Thyroid gland (tissue), 4 donors: ENCODE results near the gene CTXND1. TPM values are rescaled to one million over a fixed set of nuclear protein-coding genes. Genes with fewer than 3 reads are reported as not detected.

Experiments used
- DNase-seq, 2 donors: peaks; one replicate each; pipeline ENCODE4 v3.0.0-alpha.2; 2019
- H3K27ac ChIP-seq, 3 donors: fragments of 200-600 bp; sonication (generic); 1 replicate in 2 of 3; 2 replicates in 1 of 3; pipeline ENCODE4 v1.5.1; 2016 to 2019; ENCODE audit warnings: mild to moderate bottlenecking in 1 of 3, moderate library complexity in 1 of 3
- H3K27me3 ChIP-seq: fragments of 200-600 bp; sonication (generic); one replicate; pipeline ENCODE4 v1.5.1; 2019
- H3K36me3 ChIP-seq, 2 donors: fragments of 200-600 bp; sonication (generic); one replicate each; pipeline ENCODE4 v1.5.1; 2016 to 2019
- H3K4me1 ChIP-seq, 2 donors: fragments of 200-600 bp; sonication (generic); one replicate each; pipeline ENCODE4 v1.5.1; 2017 to 2019
- H3K4me3 ChIP-seq, 3 donors: fragments of 200-600 bp; sonication (generic); replicated peaks in 1 of 3; 1 replicate in 2 of 3; 2 replicates in 1 of 3; pipeline ENCODE4 v1.5.1; 2016; ENCODE audit warnings: mild to moderate bottlenecking in 1 of 3
- H3K9me3 ChIP-seq: fragments of 200-600 bp; sonication (generic); one replicate; pipeline ENCODE4 v1.5.1; 2017
- CTCF ChIP-seq, 6 experiments: fragments of 200-600 bp in 3 of 6; fragments of 450-650 bp in 3 of 6; sonication (generic) in 3 of 6; IDR thresholded peaks; one replicate each; pipeline ENCODE4 v1.5.1; 2016 to 2019; ENCODE audit warnings: antibody characterized with exemption in 6 of 6, mild to moderate bottlenecking in 2 of 6, inconsistent platforms in 1 of 6, moderate library complexity in 1 of 6
- POLR2A ChIP-seq, 2 donors: fragments of 450-650 bp; IDR thresholded peaks; one replicate each; pipeline ENCODE4 v1.6.1; 2017; ENCODE audit warnings: antibody characterized with exemption in 2 of 2, mild to moderate bottlenecking in 2 of 2, moderate library complexity in 1 of 2
- WGBS, 2 donors: methylation state at CpG; one replicate each; pipeline ENCODE4 v1.1.5; 2017; 5-methylcytosine and 5-hydroxymethylcytosine counted together
- intact Hi-C: fragments of 100-400 bp; cut with DNase I; formaldehyde crosslinking; loops from one replicate; pipeline ENCODE4 v1.15.1; 2023
- total RNA-seq, 4 donors: library from RNA; depleted of rRNA; stranded (reverse); fragments of >200 nt; gene quantifications; one replicate each; pipeline ENCODE4 v1.2.3, GENCODE V29; 2016

CTXND1 gene
- total RNA-seq, 4 donors from 2014 or later = 0.13 to 0.27 (median 0.24) TPM; not detected in 1

GRCh38 chr15:80268101-80268500 lies 16.1 kb upstream of the CTXND1 start:
- WGBS, 2 donors = 82 to 85% methylated on average over 7 of the region's 7 CpGs

GRCh38 chr15:80267658-80268057 lies 15.6 kb upstream of the CTXND1 start:
- Histone ChIP-seq H3K4me1 (no peaks in the 10 kb centered on the region), H3K4me3 (no peak overlapping the region), H3K36me3 (no peaks in the 10 kb centered on the region), H3K27me3 (no peaks in the 10 kb centered on the region), H3K27ac (no peak overlapping the region), H3K9me3 (no peaks in the 10 kb centered on the region)
- intact Hi-C loops = no loop called here
- no peak for TF ChIP-seq POLR2A (IDR thresholded peaks at IDR 0.05)
- TF ChIP-seq CTCF (IDR thresholded peaks at IDR 0.05) = no peak
- WGBS, 2 donors = 69 to 75% methylated on average over 3 of the region's 3 CpGs
- DNase-seq = no peak

More at GRCh38 chr15:80268101-80268500, 16.1 kb upstream of the CTXND1 start:
- TF ChIP-seq CTCF (IDR thresholded peaks at IDR 0.05) (no peak), POLR2A (IDR thresholded peaks at IDR 0.05) (no peak)
- no peak overlapping the region for H3K27ac ChIP-seq
- no peaks in the 10 kb centered on the region for H3K9me3 ChIP-seq
- no peaks in the 10 kb centered on the region for H3K4me1 ChIP-seq
- H3K4me3 ChIP-seq = no peak overlapping the region
- H3K27me3 ChIP-seq = no peaks in the 10 kb centered on the region
- no peaks in the 10 kb centered on the region for H3K36me3 ChIP-seq
- intact Hi-C loops = no loop called here
- DNase-seq = no peak

- no peaks in the 10 kb centered on the region for H3K36me3 ChIP-seq
- no peak overlapping the region for H3K4me3 ChIP-seq
- H3K27me3 ChIP-seq = no peaks in the 10 kb centered on the region
- intact Hi-C loops = no loop called here
- H3K4me1 ChIP-seq = no peaks in the 10 kb centered on the region
- H3K27ac ChIP-seq = no peak overlapping the region
- no peaks in the 10 kb centered on the region for H3K9me3 ChIP-seq
- no peak for TF ChIP-seq POLR2A (IDR thresholded peaks at IDR 0.05)
- TF ChIP-seq CTCF (IDR thresholded peaks at IDR 0.05) = no peak
- 83 to 93% methylated on average over 4 of the region's 4 CpGs for WGBS, 2 donors
- DNase-seq = no peak
These were observed 14.7 kb upstream of the CTXND1 start for GRCh38 chr15:80266745-80267144.

- 74 to 78% methylated on average over 3 of the region's 3 CpGs for WGBS, 2 donors
- Histone ChIP-seq H3K9me3 (no peaks in the 10 kb centered on the region), H3K27me3 (no peaks in the 10 kb centered on the region), H3K4me3 (no peak overlapping the region), H3K27ac (no peak overlapping the region), H3K4me1 (no peaks in the 10 kb centered on the region), H3K36me3 (no peaks in the 10 kb centered on the region)
- TF ChIP-seq POLR2A (IDR thresholded peaks at IDR 0.05) = no peak
- TF ChIP-seq CTCF (IDR thresholded peaks at IDR 0.05) = no peak
- no peak for DNase-seq
- intact Hi-C loops = no loop called here
These were observed 14.1 kb upstream of the CTXND1 start for GRCh38 chr15:80266113-80266512.

- TF ChIP-seq POLR2A (IDR thresholded peaks at IDR 0.05) = no peak
- TF ChIP-seq CTCF (IDR thresholded peaks at IDR 0.05) = no peak
- Histone ChIP-seq H3K4me1 (no peaks in the 10 kb centered on the region), H3K9me3 (no peaks in the 10 kb centered on the region), H3K36me3 (no peaks in the 10 kb centered on the region), H3K27me3 (no peaks in the 10 kb centered on the region), H3K27ac (no peak overlapping the region), H3K4me3 (no peak overlapping the region)
- WGBS, 2 donors = 88 to 94% methylated on average over 3 of the region's 3 CpGs
- DNase-seq = no peak
- intact Hi-C loops = no loop called here
These were observed 13.0 kb upstream of the CTXND1 start for GRCh38 chr15:80265021-80265420.
